Transverse colon (tissue), 4 donors: ENCODE results near the gene CCDC12. TPM values are rescaled to one million over a fixed set of nuclear protein-coding genes. Genes with fewer than 3 reads are reported as not detected.

Source experiments
- DNase-seq: peaks from one replicate; pipeline ENCODE4 v3.0.0-alpha.2; 2019
- H3K27ac ChIP-seq, 4 donors: fragments of 200-600 bp; sonication (generic); 2 replicates each; pipeline ENCODE4 v1.5.1; 2016 to 2018; ENCODE audit warnings: inconsistent platforms in 4 of 4
- H3K27me3 ChIP-seq: fragments of 200-600 bp; sonication (generic); 2 replicates; pipeline ENCODE4 v1.5.1; 2017; ENCODE audit warnings: inconsistent platforms
- H3K36me3 ChIP-seq, 4 donors: fragments of 200-600 bp; sonication (generic); 2 replicates each; pipeline ENCODE4 v1.5.1; 2017 to 2019; ENCODE audit warnings: inconsistent platforms in 4 of 4
- H3K4me1 ChIP-seq, 4 donors: fragments of 200-600 bp; sonication (generic); 2 replicates each; pipeline ENCODE4 v1.5.1; 2017 to 2020; ENCODE audit warnings: inconsistent platforms in 4 of 4
- H3K4me3 ChIP-seq, 4 donors: fragments of 200-600 bp; sonication (generic); 1 replicate in 1 of 4; 2 replicates in 3 of 4; pipeline versions ENCODE4 v1.5.1 to v1.6.1; 2017 to 2019; ENCODE audit warnings: inconsistent platforms in 4 of 4
- H3K9me3 ChIP-seq, 2 donors: fragments of 200-600 bp; sonication (generic); 2 replicates each; pipeline ENCODE4 v1.5.1; 2017 to 2019; ENCODE audit warnings: inconsistent platforms in 2 of 2
- EP300 ChIP-seq: sonication (generic); formaldehyde crosslinking; IDR thresholded peaks from one replicate; pipeline ENCODE4 v1.6.1; 2017; ENCODE audit warnings: antibody characterized with exemption, low read depth
- POLR2A ChIP-seq: fragments of 450-650 bp; IDR thresholded peaks from one replicate; pipeline ENCODE4 v1.6.1; 2016; ENCODE audit warnings: antibody characterized with exemption, mild to moderate bottlenecking, moderate library complexity
- POLR2AphosphoS5 ChIP-seq, 3 donors: sonication (generic); formaldehyde crosslinking; IDR thresholded peaks; one replicate each; pipeline ENCODE4 v1.6.1; 2016; ENCODE audit warnings: antibody characterized with exemption in 3 of 3
- WGBS, 2 donors: methylation state at CpG; one replicate each; pipeline ENCODE4 v1.1.5; 2018; ENCODE audit warnings: low coverage in 1 of 2; 5-methylcytosine and 5-hydroxymethylcytosine counted together
- in situ Hi-C, 4 donors: fragments of 200-750 bp; cut with MboI; loops; one replicate each; pipeline versions ENCODE4 v1.15.0 to v1.15.1; 2017; ENCODE audit warnings: low sequenced_read_pairs in 3 of 4, low pct_ligation_motif_present in 1 of 4, low pct_unique_long_range_greater_than_20kb in 1 of 4
- intact Hi-C: fragments of 100-400 bp; cut with DNase I; formaldehyde crosslinking; loops from one replicate; pipeline ENCODE4 v1.15.1; 2023; ENCODE audit warnings: low total_unique reads
- total RNA-seq, 4 donors: library from RNA; depleted of rRNA; stranded (reverse); fragments of >200 nt; gene quantifications; one replicate each; pipeline ENCODE4 v1.1.0, GENCODE V29; 2016
- TF ChIP-seq, protein P1 (sequence below), 5 experiments: fragments of 200-600 bp in 3 of 5; fragments of 450-650 bp in 2 of 5; sonication (generic) in 3 of 5; IDR thresholded peaks; 1 replicate in 2 of 5; 2 replicates in 3 of 5; pipeline ENCODE4 v1.5.1; 2016 to 2017; ENCODE audit warnings: antibody characterized with exemption in 5 of 5, inconsistent platforms in 3 of 5, mild to moderate bottlenecking in 2 of 5, moderate library complexity in 1 of 5

Gene CCDC12
- total RNA-seq, 4 donors from 2014 or later = 50.1 to 72.9 (median 53.0) TPM

DNA sequence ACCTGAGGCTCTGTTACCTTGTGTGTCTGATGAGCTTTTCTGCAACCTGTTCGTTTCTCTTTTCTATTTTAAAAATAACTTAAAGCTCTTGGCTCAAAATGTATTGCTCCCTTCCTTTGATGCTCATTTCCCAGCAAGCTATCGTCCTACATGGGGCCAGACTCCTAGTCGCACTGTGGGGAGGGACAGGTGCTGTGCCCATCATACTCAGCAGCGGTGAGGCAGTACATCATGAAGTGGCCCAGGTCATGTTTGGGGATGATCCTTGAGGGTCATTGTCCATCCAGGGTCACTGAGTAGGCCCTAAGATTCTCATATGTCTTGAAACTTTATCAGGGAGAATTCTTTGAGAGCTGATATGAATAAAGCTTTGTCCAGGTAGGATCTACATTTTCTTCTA lies 57.9 kb downstream of the CCDC12 start:
- WGBS, 2 donors = 92% methylated on average over 3 to 4 of the region's 4 CpGs
- no peak overlapping the region for H3K4me3 ChIP-seq
- H3K27me3 ChIP-seq = no peaks in the 10 kb centered on the region
- in situ Hi-C loops (no loop called here), intact Hi-C loops (no loop called here)
- peaks cover 0 to 51% (median 14%) of the 10 kb centered on the region in 4 donors for H3K36me3 ChIP-seq
- TF ChIP-seq POLR2AphosphoS5 (IDR thresholded peaks at IDR 0.05) (no peak), POLR2A (no peak), EP300 (no peak)
- TF ChIP-seq, protein P1, sequence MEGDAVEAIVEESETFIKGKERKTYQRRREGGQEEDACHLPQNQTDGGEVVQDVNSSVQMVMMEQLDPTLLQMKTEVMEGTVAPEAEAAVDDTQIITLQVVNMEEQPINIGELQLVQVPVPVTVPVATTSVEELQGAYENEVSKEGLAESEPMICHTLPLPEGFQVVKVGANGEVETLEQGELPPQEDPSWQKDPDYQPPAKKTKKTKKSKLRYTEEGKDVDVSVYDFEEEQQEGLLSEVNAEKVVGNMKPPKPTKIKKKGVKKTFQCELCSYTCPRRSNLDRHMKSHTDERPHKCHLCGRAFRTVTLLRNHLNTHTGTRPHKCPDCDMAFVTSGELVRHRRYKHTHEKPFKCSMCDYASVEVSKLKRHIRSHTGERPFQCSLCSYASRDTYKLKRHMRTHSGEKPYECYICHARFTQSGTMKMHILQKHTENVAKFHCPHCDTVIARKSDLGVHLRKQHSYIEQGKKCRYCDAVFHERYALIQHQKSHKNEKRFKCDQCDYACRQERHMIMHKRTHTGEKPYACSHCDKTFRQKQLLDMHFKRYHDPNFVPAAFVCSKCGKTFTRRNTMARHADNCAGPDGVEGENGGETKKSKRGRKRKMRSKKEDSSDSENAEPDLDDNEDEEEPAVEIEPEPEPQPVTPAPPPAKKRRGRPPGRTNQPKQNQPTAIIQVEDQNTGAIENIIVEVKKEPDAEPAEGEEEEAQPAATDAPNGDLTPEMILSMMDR (IDR thresholded peaks at IDR 0.05) = no peak
- H3K9me3 ChIP-seq = no peaks in the 10 kb centered on the region
- peaks cover 0 to 4% (median 2%) of the 10 kb centered on the region in 4 donors for H3K4me1 ChIP-seq
- no peak for DNase-seq
- H3K27ac ChIP-seq = no peak overlapping the region

DNA sequence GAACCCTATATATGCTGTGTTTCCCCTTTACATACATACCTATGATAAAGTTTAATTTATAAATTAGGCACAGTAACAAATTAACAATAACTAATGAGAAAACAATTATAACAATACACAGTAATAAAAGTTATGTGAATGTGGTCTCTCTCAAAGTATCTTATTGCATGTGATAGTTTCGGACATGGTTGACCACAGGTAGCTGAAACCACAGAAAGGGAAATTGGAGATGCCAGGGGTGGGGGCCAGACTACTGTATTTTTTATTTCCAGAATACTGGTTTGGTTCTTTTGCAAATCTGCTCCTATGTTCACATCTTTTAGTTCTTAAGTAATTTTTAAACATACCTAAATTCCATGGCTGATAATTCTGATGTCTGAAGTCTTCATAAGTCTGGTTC lies 58.3 kb downstream of the CCDC12 start:
- intact Hi-C loops (no loop called here), in situ Hi-C loops (no loop called here)
- 85 to 92% methylated on average over 1 of the region's 1 CpG for WGBS, 2 donors

DNA sequence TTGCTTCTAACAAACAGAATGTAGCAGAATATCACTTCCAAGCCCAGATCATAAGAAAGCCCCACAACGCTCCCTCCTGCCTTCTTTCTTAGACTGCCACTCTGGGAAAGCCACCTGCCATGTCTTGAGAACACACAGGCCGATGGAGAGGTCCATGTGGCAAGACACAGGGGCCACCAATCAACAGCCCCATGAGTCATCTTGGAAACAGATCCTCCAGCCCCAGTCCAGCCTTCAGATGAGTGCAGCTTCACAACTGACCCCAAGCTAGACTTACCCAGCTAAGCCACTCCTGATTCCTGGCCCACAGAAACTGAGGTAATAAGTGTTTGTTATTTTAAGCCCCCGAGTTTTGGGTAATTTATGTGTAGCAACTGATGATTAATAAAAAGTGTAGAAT lies 59.3 kb downstream of the CCDC12 start:
- no peak for DNase-seq
- TF ChIP-seq EP300 (no peak), POLR2AphosphoS5 (IDR thresholded peaks at IDR 0.05) (no peak), POLR2A (no peak)
- TF ChIP-seq, protein P1 (IDR thresholded peaks at IDR 0.05) = no peak
- Histone ChIP-seq H3K4me3 (no peak overlapping the region), H3K9me3 (no peaks in the 10 kb centered on the region), H3K27ac (no peak overlapping the region), H3K27me3 (no peaks in the 10 kb centered on the region), H3K4me1 (peaks cover 0 to 9% (median 5%) of the 10 kb centered on the region in 4 donors), H3K36me3 (peaks cover 0 to 42% (median 11%) of the 10 kb centered on the region in 4 donors)
- in situ Hi-C loops = no loop called here
- 98 to 100% methylated on average over 3 of the region's 3 CpGs for WGBS, 2 donors
- intact Hi-C loops = no loop called here

More for the DNA sequence above, 58.3 kb downstream of the CCDC12 start:
- Histone ChIP-seq H3K4me3 (no peak overlapping the region), H3K36me3 (peaks cover 0 to 50% (median 13%) of the 10 kb centered on the region in 4 donors), H3K27ac (no peak overlapping the region), H3K4me1 (peaks cover 0 to 8% (median 5%) of the 10 kb centered on the region in 4 donors), H3K9me3 (no peaks in the 10 kb centered on the region), H3K27me3 (no peaks in the 10 kb centered on the region)
- DNase-seq = no peak
- TF ChIP-seq EP300 = no peak
- TF ChIP-seq, protein P1 (IDR thresholded peaks at IDR 0.05) = no peak
- no peak for TF ChIP-seq POLR2AphosphoS5 (IDR thresholded peaks at IDR 0.05)
- TF ChIP-seq POLR2A = no peak

DNA sequence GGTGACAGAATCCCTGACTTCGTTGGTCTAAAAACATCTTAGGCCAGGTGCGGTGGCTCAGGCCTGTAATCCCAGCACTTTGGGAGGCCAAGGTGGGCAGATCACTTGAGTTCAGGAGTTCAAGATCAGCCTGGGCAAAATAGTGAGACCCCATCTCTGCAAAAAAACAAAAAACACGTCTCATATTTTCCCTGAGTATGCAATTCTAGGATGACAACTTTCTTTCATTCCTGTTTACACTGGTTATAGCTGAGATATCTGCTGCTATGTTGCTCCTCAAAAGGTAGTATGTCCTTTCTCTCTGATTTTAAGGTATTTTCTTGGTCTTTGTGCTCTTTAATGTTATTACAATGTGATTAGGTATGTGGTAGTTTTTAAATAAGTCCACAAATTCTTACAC lies 59.7 kb downstream of the CCDC12 start:
- TF ChIP-seq POLR2A = no peak
- TF ChIP-seq, protein P1 (IDR thresholded peaks at IDR 0.05) = no peak
- no peak for TF ChIP-seq EP300
- TF ChIP-seq POLR2AphosphoS5 (IDR thresholded peaks at IDR 0.05) = no peak
- Histone ChIP-seq H3K36me3 (peaks cover 0 to 37% (median 9%) of the 10 kb centered on the region in 4 donors), H3K9me3 (no peaks in the 10 kb centered on the region), H3K27ac (no peak overlapping the region), H3K4me3 (no peak overlapping the region), H3K27me3 (no peaks in the 10 kb centered on the region), H3K4me1 (peaks cover 0 to 9% (median 5%) of the 10 kb centered on the region in 4 donors)
- no peak for DNase-seq
- in situ Hi-C loops = no loop called here
- intact Hi-C loops = no loop called here
- 92 to 96% methylated on average over 3 of the region's 3 CpGs for WGBS, 2 donors
